ENCODE results near the gene GLT6D1.
"Not testable (repeated sequence)": the region's sequence is repeated elsewhere in the genome, so short reads cannot be mapped to it uniquely, and the experiment has no call there.

The GLT6D1 gene

GRCh38 chr9:135639196-135639595, at the start of gene GLT6D1:
Gene GLT6D1, minus strand, starts transcription at chr9:135639540. Its CDS starts 353 bp downstream, at chr9:135639187.
- no peak for DNase-seq

- DNase-seq = no peak
These were observed 49.7 kb upstream of the GLT6D1 start for GRCh38 chr9:135689011-135689410.

- no peak for DNase-seq
These were observed 47.9 kb upstream of the GLT6D1 start for GRCh38 chr9:135687216-135687615.

- no peak for DNase-seq
These were observed 45.4 kb upstream of the GLT6D1 start for GRCh38 chr9:135684691-135685090.

GRCh38 chr9:135683401-135684034, 44.2 kb upstream of the GLT6D1 start:
- DNase-seq = no peak

- DNase-seq = no peak
These were observed 41.8 kb upstream of the GLT6D1 start for GRCh38 chr9:135681161-135681560.

GRCh38 chr9:135680056-135680455, 40.7 kb upstream of the GLT6D1 start:
- DNase-seq = no peak

- no peak for DNase-seq
These were observed 39.1 kb upstream of the GLT6D1 start for GRCh38 chr9:135678236-135679017.

- DNase-seq = no peak
These were observed 38.4 kb upstream of the GLT6D1 start for GRCh38 chr9:135677641-135678168.

- DNase-seq = no peak
These were observed 37.6 kb upstream of the GLT6D1 start for GRCh38 chr9:135676891-135677290.

GRCh38 chr9:135674977-135675376, 35.6 kb upstream of the GLT6D1 start:
- DNase-seq = no peak

- DNase-seq = no peak
These were observed 34.6 kb upstream of the GLT6D1 start for GRCh38 chr9:135673941-135674340.

GRCh38 chr9:135672786-135673185, 33.4 kb upstream of the GLT6D1 start:
- DNase-seq = not testable (repeated sequence)

- DNase-seq = no peak
These were observed 32.3 kb upstream of the GLT6D1 start for GRCh38 chr9:135671591-135672041.

- DNase-seq = no peak
These were observed 31.6 kb upstream of the GLT6D1 start for GRCh38 chr9:135670721-135671590.

- no peak for DNase-seq
These were observed 30.4 kb upstream of the GLT6D1 start for GRCh38 chr9:135669616-135670285.

- not testable (repeated sequence) for DNase-seq
These were observed 29.7 kb upstream of the GLT6D1 start for GRCh38 chr9:135669018-135669417.

GRCh38 chr9:135667463-135668001, 28.2 kb upstream of the GLT6D1 start:
- no peak for DNase-seq

GRCh38 chr9:135666534-135667462, 27.5 kb upstream of the GLT6D1 start:
- DNase-seq = no peak

- DNase-seq = no peak
These were observed 26.5 kb upstream of the GLT6D1 start for GRCh38 chr9:135665795-135666189.
